Nasal cavity respiratory epithelium epithelial cell of viscerocranial mucosa (primary cell): ENCODE data around the gene CSNK1G3. TPM values are rescaled to one million over a fixed set of nuclear protein-coding genes. Genes with fewer than 3 reads are reported as not detected.

Experiments
- total RNA-seq: library from RNA; depleted of rRNA; stranded (reverse); fragments of >200 nt; gene quantifications from 2 replicates; pipeline ENCODE4 v1.2.3, GENCODE V29; 2014

The CSNK1G3 gene
- 75.9 and 76.5 TPM in 2 replicates for total RNA-seq

GRCh38 chr5:123511648-123512605, at the start of gene CSNK1G3:
CSNK1G3 (plus strand) TSS chr5:123512177; CDS start chr5:123545664, 33,487 bp downstream.

Other genes starting within 250 kb of the CSNK1G3 start
- gene CEP120, start 88.8 kb upstream of the CSNK1G3 start, total RNA-seq = 23.6 and 31.4 TPM in 2 replicates